KMS-11 (cell line): ENCODE results near the gene PARD3B.

ENCODE experiments used
- H2AFZ ChIP-seq: fragments of 200-600 bp; sonication (generic); 2 replicates; pipeline ENCODE4 v1.6.1; 2016; ENCODE audit warnings: antibody characterized with exemption, mixed run types, low read depth
- H3K27ac ChIP-seq: fragments of 200-600 bp; sonication (generic); 2 replicates; pipeline ENCODE4 v1.6.1; 2016; ENCODE audit warnings: mild to moderate bottlenecking, mixed run types
- H3K27me3 ChIP-seq: fragments of 200-600 bp; sonication (generic); 2 replicates; pipeline ENCODE4 v1.6.1; 2017; ENCODE audit warnings: mild to moderate bottlenecking, low read depth, mixed run types, moderate library complexity; ENCODE audit not compliant: insufficient read depth
- H3K36me3 ChIP-seq: fragments of 200-600 bp; sonication (generic); 2 replicates; pipeline ENCODE4 v1.6.1; 2017; ENCODE audit warnings: mild to moderate bottlenecking, mixed run types; ENCODE audit not compliant: insufficient read depth
- H3K4me1 ChIP-seq: fragments of 200-600 bp; sonication (generic); 2 replicates; pipeline ENCODE4 v1.6.1; 2016; ENCODE audit warnings: mild to moderate bottlenecking, low read depth, mixed run types; ENCODE audit not compliant: poor library complexity, severe bottlenecking
- H3K4me2 ChIP-seq: fragments of 200-600 bp; sonication (generic); 2 replicates; pipeline ENCODE4 v1.7.0; 2016; ENCODE audit warnings: mild to moderate bottlenecking, mixed run types
- H3K4me3 ChIP-seq: fragments of 200-600 bp; sonication (generic); IDR thresholded peaks from 2 replicates; pipeline ENCODE4 v1.6.1; 2017; ENCODE audit warnings: low read depth, low read length, mixed read lengths; ENCODE audit not compliant: insufficient read depth
- H3K79me2 ChIP-seq: fragments of 200-600 bp; sonication (generic); 2 replicates; pipeline ENCODE4 v1.6.1; 2016; ENCODE audit warnings: low read depth, mixed run types; ENCODE audit not compliant: insufficient read depth
- H3K9ac ChIP-seq: fragments of 200-600 bp; sonication (generic); 2 replicates; pipeline ENCODE4 v1.6.1; 2016; ENCODE audit warnings: mild to moderate bottlenecking, mixed run types
- H4K20me1 ChIP-seq: fragments of 200-600 bp; sonication (generic); 2 replicates; pipeline ENCODE4 v1.6.1; 2016; ENCODE audit warnings: mild to moderate bottlenecking, mixed run types; ENCODE audit not compliant: insufficient read depth
- CTCF ChIP-seq: fragments of 200-600 bp; sonication (generic); conservative IDR thresholded peaks from 2 replicates; pipeline ENCODE4 v1.6.1; 2017; ENCODE audit warnings: low read depth, mild to moderate bottlenecking, antibody characterized with exemption, low read length, moderate library complexity, mixed read lengths

Gene PARD3B

GRCh38 chr2:204850581-204850980, 305.3 kb downstream of the PARD3B start:
- H3K4me1 ChIP-seq: no peaks in the 10 kb centered on the region
- H3K4me2 ChIP-seq: no peak overlapping the region
- H3K27me3 ChIP-seq: no peaks in the 10 kb centered on the region
- H3K36me3 ChIP-seq: no peaks in the 10 kb centered on the region
- H3K4me3 ChIP-seq: no peak overlapping the region
- H4K20me1 ChIP-seq: no peaks in the 10 kb centered on the region
- no peak overlapping the region for H3K27ac ChIP-seq
- no peak for TF ChIP-seq CTCF
- no peak overlapping the region for H2AFZ ChIP-seq
- H3K9ac ChIP-seq: no peak overlapping the region
- H3K79me2 ChIP-seq: no peaks in the 10 kb centered on the region

GRCh38 chr2:204853905-204854304, 308.6 kb downstream of the PARD3B start:
- no peaks in the 10 kb centered on the region for H3K79me2 ChIP-seq
- H4K20me1 ChIP-seq: no peaks in the 10 kb centered on the region
- H3K9ac ChIP-seq: no peak overlapping the region
- no peak overlapping the region for H3K4me3 ChIP-seq
- no peak overlapping the region for H3K4me2 ChIP-seq
- H2AFZ ChIP-seq: no peak overlapping the region
- H3K27ac ChIP-seq: no peak overlapping the region
- TF ChIP-seq CTCF: no peak
- H3K36me3 ChIP-seq: no peaks in the 10 kb centered on the region
- H3K4me1 ChIP-seq: no peaks in the 10 kb centered on the region
- no peaks in the 10 kb centered on the region for H3K27me3 ChIP-seq

GRCh38 chr2:204860274-204860673, 315.0 kb downstream of the PARD3B start:
- H3K36me3 ChIP-seq: no peaks in the 10 kb centered on the region
- no peak overlapping the region for H2AFZ ChIP-seq
- H3K4me1 ChIP-seq: no peaks in the 10 kb centered on the region

GRCh38 chr2:204862809-204863208, 317.5 kb downstream of the PARD3B start:
- Histone ChIP-seq H4K20me1 (no peaks in the 10 kb centered on the region), H3K9ac (no peak overlapping the region), H2AFZ (no peak overlapping the region), H3K36me3 (no peaks in the 10 kb centered on the region), H3K4me3 (no peak overlapping the region), H3K4me2 (no peak overlapping the region), H3K27ac (no peak overlapping the region), H3K4me1 (no peaks in the 10 kb centered on the region), H3K27me3 (no peaks in the 10 kb centered on the region), H3K79me2 (no peaks in the 10 kb centered on the region)
- TF ChIP-seq CTCF: no peak

More at GRCh38 chr2:204860274-204860673, 315.0 kb downstream of the PARD3B start:
- no peak overlapping the region for H3K27ac ChIP-seq
- H4K20me1 ChIP-seq: no peaks in the 10 kb centered on the region
- no peak overlapping the region for H3K4me2 ChIP-seq
- no peaks in the 10 kb centered on the region for H3K27me3 ChIP-seq
- no peaks in the 10 kb centered on the region for H3K79me2 ChIP-seq
- no peak overlapping the region for H3K9ac ChIP-seq
- H3K4me3 ChIP-seq: no peak overlapping the region
- no peak for TF ChIP-seq CTCF
